ENCODE data around the gene MPPED1. TPM values are rescaled to one million over a fixed set of nuclear protein-coding genes. Genes with fewer than 3 reads are reported as not detected.

MPPED1 gene
- polyA plus RNA-seq, 1 of the 3 experiments (the other 2 are of a cell fraction): 0.03 TPM

GRCh38 chr22:43375951-43376455 lies 35.8 kb upstream of the MPPED1 start:
- H3K4me3 ChIP-seq (ENCODE audit: low read depth in 2 of 2, low read length in 1 of 2): no peak overlapping the region
- no peaks in the 10 kb centered on the region for H3K79me2 ChIP-seq (ENCODE audit: insufficient read depth)
- CTCF ChIA-PET: no interaction called here
- H4K20me1 ChIP-seq (ENCODE audit: insufficient read depth): no peaks in the 10 kb centered on the region
- H3F3A ChIP-seq (replicated peaks; ENCODE audit: insufficient read depth): no peaks in the 10 kb centered on the region
- no peaks in the 10 kb centered on the region for H3K4me1 ChIP-seq (ENCODE audit: control insufficient read depth in 1 of 2, insufficient read depth in 2 of 2, low read depth in 1 of 2, low read length in 1 of 2)
- no peak overlapping the region for H2AFZ ChIP-seq (ENCODE audit: low read depth)
- no peak overlapping the region for H3K27ac ChIP-seq (ENCODE audit: low read depth in 2 of 2, low read length in 1 of 2)
- H3K9me2 ChIP-seq: no peaks in the 10 kb centered on the region
- no peak overlapping the region for H3K4me2 ChIP-seq
- no peaks in the 10 kb centered on the region for H3K9me3 ChIP-seq
- no peaks in the 10 kb centered on the region for H3K36me3 ChIP-seq (replicated peaks in 1 of 2; ENCODE audit: control insufficient read depth in 1 of 2, insufficient read depth in 2 of 2, low read length in 1 of 2)
- no peak for DNase-seq
- 31% methylated on average over 4 of the region's 4 CpGs for WGBS (ENCODE audit: low lambda C conversion rate)
- H3K27me3 ChIP-seq (ENCODE audit: insufficient read depth): no peaks in the 10 kb centered on the region
- TF ChIP-seq MAX (IDR thresholded peaks at IDR 0.05; ENCODE audit: low read depth) (no peak), ZBTB33 (IDR thresholded peaks at IDR 0.05; ENCODE audit: borderline replicate concordance, low read depth) (no peak), FOXJ3 (CRISPR knock-in tag; IDR thresholded peaks at IDR 0.05) (no peak), CHD2 (IDR thresholded peaks at IDR 0.05; ENCODE audit: low read length, partially characterized antibody) (no peak), USF1 (IDR thresholded peaks at IDR 0.05; ENCODE audit: borderline replicate concordance, low read depth) (no peak), RAD21 (IDR thresholded peaks at IDR 0.05; ENCODE audit: low read length) (no peak), PBX3 (IDR thresholded peaks at IDR 0.05) (no peak), JUND (IDR thresholded peaks at IDR 0.05) (no peak), FOXM1 (IDR thresholded peaks at IDR 0.05; ENCODE audit: low read depth) (no peak), GABPA (IDR thresholded peaks at IDR 0.05; ENCODE audit: low read depth) (no peak), YY1 (IDR thresholded peaks at IDR 0.05; ENCODE audit: low read depth) (no peak), REST (IDR thresholded peaks at IDR 0.05; ENCODE audit: low read depth, low read length) (no peak), FOSL2 (IDR thresholded peaks at IDR 0.05; ENCODE audit: borderline replicate concordance, low read depth) (no peak), GATA2 (CRISPR knock-in tag; IDR thresholded peaks at IDR 0.05) (no peak), TEAD4 (IDR thresholded peaks at IDR 0.05; ENCODE audit: borderline replicate concordance, insufficient read depth) (no peak), TCF12 (IDR thresholded peaks at IDR 0.05) (no peak), EZH2phosphoT487 (IDR thresholded peaks at IDR 0.05; ENCODE audit: borderline replicate concordance, low read depth) (no peak), ELF1 (IDR thresholded peaks at IDR 0.05) (no peak)
- TF ChIP-seq, protein P1, sequence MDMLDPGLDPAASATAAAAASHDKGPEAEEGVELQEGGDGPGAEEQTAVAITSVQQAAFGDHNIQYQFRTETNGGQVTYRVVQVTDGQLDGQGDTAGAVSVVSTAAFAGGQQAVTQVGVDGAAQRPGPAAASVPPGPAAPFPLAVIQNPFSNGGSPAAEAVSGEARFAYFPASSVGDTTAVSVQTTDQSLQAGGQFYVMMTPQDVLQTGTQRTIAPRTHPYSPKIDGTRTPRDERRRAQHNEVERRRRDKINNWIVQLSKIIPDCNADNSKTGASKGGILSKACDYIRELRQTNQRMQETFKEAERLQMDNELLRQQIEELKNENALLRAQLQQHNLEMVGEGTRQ (IDR thresholded peaks at IDR 0.05; ENCODE audit: borderline replicate concordance, low read depth, low read length): no peak
- TF ChIP-seq, protein P2, sequence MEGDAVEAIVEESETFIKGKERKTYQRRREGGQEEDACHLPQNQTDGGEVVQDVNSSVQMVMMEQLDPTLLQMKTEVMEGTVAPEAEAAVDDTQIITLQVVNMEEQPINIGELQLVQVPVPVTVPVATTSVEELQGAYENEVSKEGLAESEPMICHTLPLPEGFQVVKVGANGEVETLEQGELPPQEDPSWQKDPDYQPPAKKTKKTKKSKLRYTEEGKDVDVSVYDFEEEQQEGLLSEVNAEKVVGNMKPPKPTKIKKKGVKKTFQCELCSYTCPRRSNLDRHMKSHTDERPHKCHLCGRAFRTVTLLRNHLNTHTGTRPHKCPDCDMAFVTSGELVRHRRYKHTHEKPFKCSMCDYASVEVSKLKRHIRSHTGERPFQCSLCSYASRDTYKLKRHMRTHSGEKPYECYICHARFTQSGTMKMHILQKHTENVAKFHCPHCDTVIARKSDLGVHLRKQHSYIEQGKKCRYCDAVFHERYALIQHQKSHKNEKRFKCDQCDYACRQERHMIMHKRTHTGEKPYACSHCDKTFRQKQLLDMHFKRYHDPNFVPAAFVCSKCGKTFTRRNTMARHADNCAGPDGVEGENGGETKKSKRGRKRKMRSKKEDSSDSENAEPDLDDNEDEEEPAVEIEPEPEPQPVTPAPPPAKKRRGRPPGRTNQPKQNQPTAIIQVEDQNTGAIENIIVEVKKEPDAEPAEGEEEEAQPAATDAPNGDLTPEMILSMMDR (IDR thresholded peaks at IDR 0.05): no peak
- POLR2A ChIA-PET: no interaction called here
- no peak overlapping the region for H3K9ac ChIP-seq
